Pancreas (tissue), 10 donors: ENCODE data around the gene CDH1. TPM values are rescaled to one million over a fixed set of nuclear protein-coding genes. Genes with fewer than 3 reads are reported as not detected.

Experiments
- ATAC-seq, 4 donors: fragments of 200-7000 bp; cut with Tn5 transposase; one replicate each; pipeline versions ENCODE4 v1.8.0 to v1.9.1; 2020; ENCODE audit warnings: mild to moderate bottlenecking in 4 of 4, moderate library complexity in 4 of 4
- DNase-seq, 6 donors: peaks; one replicate each; pipeline ENCODE4 v3.0.0-alpha.2; 2020
- FAIRE-seq: peaks from 2 replicates; lab custom pipeline; 2012; peaks lifted over from hg19 to GRCh38; lab: Jason Lieb, UNC
- H3K27ac ChIP-seq, 4 donors: fragments of 200-600 bp; sonication (generic); 1 replicate in 3 of 4; 2 replicates in 1 of 4; pipeline versions ENCODE4 v1.5.0 to v1.8.0; 2020
- H3K27me3 ChIP-seq, 4 donors: fragments of 200-600 bp; one replicate each; pipeline ENCODE4 v1.8.0; 2021
- H3K36me3 ChIP-seq, 3 donors: fragments of 200-600 bp; sonication (generic) in 1 of 3; one replicate each; pipeline versions ENCODE4 v1.5.0 to v1.8.0; 2020 to 2021
- H3K4me1 ChIP-seq, 3 donors: fragments of 200-600 bp; one replicate each; pipeline ENCODE4 v1.8.0; 2021
- H3K4me3 ChIP-seq, 4 donors: fragments of 200-600 bp; sonication (generic) in 2 of 4; one replicate each; pipeline versions ENCODE4 v1.5.0 to v1.8.0; 2020 to 2021
- H3K9me3 ChIP-seq, 4 donors: fragments of 200-600 bp; one replicate each; pipeline ENCODE4 v1.8.0; 2021
- WGBS, 2 donors: extraction: QIAGEN DNeasy Blood & Tissue Kit; methylation state at CpG; one replicate each; pipeline ENCODE4 v1.1.7; 2013; 5-methylcytosine and 5-hydroxymethylcytosine counted together
- intact Hi-C, 3 donors: fragments of 100-400 bp; cut with DNase I; formaldehyde crosslinking; loops; one replicate each; pipeline versions ENCODE4 v1.11.1 to v1.14.2; 2022
- polyA plus RNA-seq, 2 donors: library from polyadenylated mRNA; stranded (reverse); fragments of 200-250 nt; gene quantifications; one replicate each; pipeline ENCODE4 v1.2.3, GENCODE V29; 2013
- total RNA-seq, 6 donors: library from RNA; stranded (reverse); fragmentation: NEBNext Ultra II Directional in 4 of 6; extraction: Animal tissue kit (Norgen Biotek cat#: 25700) in 4 of 6; gene quantifications; one replicate each; pipeline versions ENCODE4 v1.2.1 to v1.2.4, GENCODE V29; 2021 to 2023
- TF ChIP-seq, protein P1 (sequence below), 4 donors: fragments of 200-600 bp; sonication (generic) in 3 of 4; IDR thresholded peaks; one replicate each; pipeline versions ENCODE4 v1.5.0 to v1.8.0; 2021; ENCODE audit warnings: antibody characterized with exemption in 4 of 4
- donor health status: healthy with polysubstance abuse.
- donor health status: DM: no; HTN: no; CAD: no; lungs with moderate emphysema.
- donor health status: DM: no; HTN: no; CAD: no.
- donor health status: control.
- donor health status: control.
- donor health status: Bipolar disorder and iron deficiency.
- donor health status: DM: yes; HTN: yes; CAD: no.
- donor health status: DM: no; HTN: no; CAD: no.
- donor health status: DM: no; HTN: no; CAD: no.
- donor health status: DM: yes; HTN: yes; CAD: no.

CDH1 gene
- total and polyA plus RNA-seq, 8 donors = 52.8 to 258 (median 155) TPM

DNA sequence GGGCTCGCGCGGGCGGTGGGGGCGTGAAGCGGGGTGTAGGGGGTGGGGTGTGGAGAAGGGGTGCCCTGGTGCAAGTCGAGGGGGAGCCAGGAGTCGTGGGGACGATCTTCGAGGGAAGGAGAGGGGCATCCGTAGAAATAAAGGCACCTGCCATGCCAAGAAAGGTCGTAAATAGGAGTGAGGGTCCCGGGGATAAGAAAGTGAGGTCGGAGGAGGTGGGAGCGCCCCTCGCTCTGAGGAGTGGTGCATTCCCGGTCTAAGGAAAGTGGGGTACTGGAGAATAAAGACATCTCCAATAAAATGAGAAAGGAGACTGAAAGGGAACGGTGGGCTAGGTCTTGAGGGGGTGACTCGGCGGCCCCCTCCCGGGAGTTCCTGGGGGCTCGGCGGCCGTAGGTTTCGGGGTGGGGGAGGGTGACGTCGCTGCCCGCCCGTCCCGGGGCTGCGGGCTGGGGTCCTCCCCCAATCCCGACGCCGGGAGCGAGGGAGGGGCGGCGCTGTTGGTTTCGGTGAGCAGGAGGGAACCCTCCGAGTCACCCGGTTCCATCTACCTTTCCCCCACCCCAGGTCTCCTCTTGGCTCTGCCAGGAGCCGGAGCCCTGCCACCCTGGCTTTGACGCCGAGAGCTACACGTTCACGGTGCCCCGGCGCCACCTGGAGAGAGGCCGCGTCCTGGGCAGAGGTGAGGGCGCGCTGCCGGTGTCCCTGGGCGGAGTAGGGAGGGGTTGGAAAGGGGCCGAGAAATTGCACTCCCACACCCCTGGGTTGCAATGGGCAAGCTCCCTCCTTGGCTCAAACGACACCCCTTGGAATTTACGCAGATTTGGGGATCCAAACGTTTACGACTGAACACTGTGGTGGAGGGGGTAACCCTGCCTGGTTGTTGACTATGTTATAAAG lies 888 bp downstream of the CDH1 start:
- FAIRE-seq = no peak
- TF ChIP-seq, protein P1, sequence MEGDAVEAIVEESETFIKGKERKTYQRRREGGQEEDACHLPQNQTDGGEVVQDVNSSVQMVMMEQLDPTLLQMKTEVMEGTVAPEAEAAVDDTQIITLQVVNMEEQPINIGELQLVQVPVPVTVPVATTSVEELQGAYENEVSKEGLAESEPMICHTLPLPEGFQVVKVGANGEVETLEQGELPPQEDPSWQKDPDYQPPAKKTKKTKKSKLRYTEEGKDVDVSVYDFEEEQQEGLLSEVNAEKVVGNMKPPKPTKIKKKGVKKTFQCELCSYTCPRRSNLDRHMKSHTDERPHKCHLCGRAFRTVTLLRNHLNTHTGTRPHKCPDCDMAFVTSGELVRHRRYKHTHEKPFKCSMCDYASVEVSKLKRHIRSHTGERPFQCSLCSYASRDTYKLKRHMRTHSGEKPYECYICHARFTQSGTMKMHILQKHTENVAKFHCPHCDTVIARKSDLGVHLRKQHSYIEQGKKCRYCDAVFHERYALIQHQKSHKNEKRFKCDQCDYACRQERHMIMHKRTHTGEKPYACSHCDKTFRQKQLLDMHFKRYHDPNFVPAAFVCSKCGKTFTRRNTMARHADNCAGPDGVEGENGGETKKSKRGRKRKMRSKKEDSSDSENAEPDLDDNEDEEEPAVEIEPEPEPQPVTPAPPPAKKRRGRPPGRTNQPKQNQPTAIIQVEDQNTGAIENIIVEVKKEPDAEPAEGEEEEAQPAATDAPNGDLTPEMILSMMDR (IDR thresholded peaks at IDR 0.05) = no peak
- intact Hi-C loops = no loop called here

DNA sequence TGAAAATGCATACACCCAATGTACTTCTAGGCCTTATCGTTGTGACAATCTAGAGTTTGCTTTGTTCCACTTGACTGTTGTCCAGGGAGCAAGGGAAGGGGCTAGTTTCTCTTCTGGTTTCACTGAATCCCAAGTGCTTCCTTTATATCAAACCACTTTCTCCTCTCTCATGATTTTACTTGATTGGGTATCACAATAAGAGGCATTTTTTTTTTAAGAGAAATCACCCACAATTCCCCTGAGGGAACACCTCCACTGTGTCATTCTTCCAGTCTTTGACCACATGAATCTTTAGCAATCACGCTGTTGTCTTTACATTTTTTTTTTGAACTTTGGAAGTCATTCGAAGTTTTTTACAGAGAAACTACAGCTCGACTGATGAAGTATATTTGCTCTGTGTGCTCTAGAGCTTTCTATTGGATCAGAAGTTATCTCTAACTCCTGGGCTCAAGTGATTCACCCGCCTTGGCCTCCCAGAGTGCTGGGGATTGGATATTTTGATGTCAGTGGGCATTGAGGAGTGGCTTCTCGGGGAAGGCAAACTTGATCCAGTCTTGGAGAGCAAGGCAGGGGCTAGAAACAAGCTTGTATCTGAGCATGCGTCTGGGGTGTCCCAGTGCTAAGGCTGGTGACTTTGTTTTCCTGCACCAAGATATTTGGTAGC lies 3.0 kb downstream of the CDH1 start:
- 9 to 10% methylated on average over 7 of the region's 7 CpGs for WGBS, 2 donors
- Histone ChIP-seq H3K4me1 (peaks cover 47 to 54% (median 52%) of the 10 kb centered on the region in 3 donors), H3K27me3 (no peaks in the 10 kb centered on the region), H3K9me3 (no peaks in the 10 kb centered on the region), H3K27ac (peak overlapping the region; percentile 35 to 95 (median 92)), H3K36me3 (no peaks in the 10 kb centered on the region), H3K4me3 (peak overlapping the region in 2 of 4 donors; percentile 13 to 73)
- TF ChIP-seq, protein P1 (IDR thresholded peaks at IDR 0.05) = no peak
- intact Hi-C loops = loop anchor here in 2 of 3 donors (5.0 kb wide), 2 partner anchors 47 to 52 kb away; no protein-coding TSS in a partner anchor
- FAIRE-seq (no peak), DNase-seq (peak in 1 of 6 donors; percentile 51), ATAC-seq (no peak)

More for the DNA sequence above, 888 bp downstream of the CDH1 start:
- Histone ChIP-seq H3K9me3 (no peaks in the 10 kb centered on the region), H3K27me3 (no peaks in the 10 kb centered on the region), H3K36me3 (no peaks in the 10 kb centered on the region), H3K4me3 (peak overlapping the region; percentile 45 to 77 (median 72)), H3K4me1 (peaks cover 33 to 42% (median 38%) of the 10 kb centered on the region in 3 donors), H3K27ac (peak overlapping the region; percentile 83 to 95 (median 92))
- ATAC-seq = peak; percentile 59 to 74 (median 66)
- 1 to 3% methylated on average over 38 to 57 of the region's 58 CpGs for WGBS, 2 donors
- DNase-seq = peak; percentile 83 to 95 (median 86)

DNA sequence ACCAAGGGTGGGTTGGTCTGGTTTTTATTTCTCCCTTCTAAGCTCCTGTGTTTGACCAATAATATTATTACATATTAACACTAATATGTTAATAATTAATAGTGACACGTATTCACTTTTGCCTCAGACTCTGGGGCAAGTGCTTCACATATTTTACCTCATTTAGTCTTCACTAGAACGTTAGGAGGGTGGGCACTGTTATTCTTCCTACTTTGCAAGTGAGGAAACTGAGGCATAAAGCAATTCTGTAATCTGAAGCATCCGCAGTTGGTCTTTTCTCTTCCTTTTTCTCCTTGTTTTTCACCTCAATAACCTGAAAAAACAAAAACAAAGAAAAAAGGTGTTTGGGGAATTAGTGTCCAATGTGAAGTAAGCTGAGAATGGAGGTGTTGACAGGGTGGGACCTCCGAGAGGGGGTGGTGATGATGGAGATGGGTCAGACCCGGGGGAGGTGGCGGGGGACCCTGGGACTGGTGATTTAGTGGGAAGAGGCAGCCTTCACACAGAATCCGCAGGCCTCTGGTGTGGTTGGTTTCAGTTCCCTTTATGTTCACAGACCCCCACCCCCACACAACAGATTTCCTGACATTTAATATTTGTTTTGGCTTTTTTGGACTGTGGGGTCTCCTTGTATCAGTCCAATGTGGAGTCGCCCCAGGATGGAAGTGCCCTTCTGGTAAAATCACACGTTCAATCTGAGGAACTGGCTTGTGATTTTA lies 3.7 kb downstream of the CDH1 start:
- ATAC-seq (no peak), FAIRE-seq (no peak), DNase-seq (no peak)
- Histone ChIP-seq H3K27me3 (no peaks in the 10 kb centered on the region), H3K27ac (peak overlapping the region; percentile 61 to 95 (median 92)), H3K4me3 (peak overlapping the region in 2 of 4 donors; percentile 2 to 73), H3K4me1 (peaks cover 51 to 58% (median 57%) of the 10 kb centered on the region in 3 donors), H3K9me3 (no peaks in the 10 kb centered on the region), H3K36me3 (no peaks in the 10 kb centered on the region)
- TF ChIP-seq, protein P1 (IDR thresholded peaks at IDR 0.05) = no peak
- intact Hi-C loops = loop anchor here in 2 of 3 donors (5.0 kb wide), 2 partner anchors 47 to 52 kb away; no protein-coding TSS in a partner anchor
- 34 to 43% methylated on average over 9 of the region's 9 CpGs for WGBS, 2 donors

DNA sequence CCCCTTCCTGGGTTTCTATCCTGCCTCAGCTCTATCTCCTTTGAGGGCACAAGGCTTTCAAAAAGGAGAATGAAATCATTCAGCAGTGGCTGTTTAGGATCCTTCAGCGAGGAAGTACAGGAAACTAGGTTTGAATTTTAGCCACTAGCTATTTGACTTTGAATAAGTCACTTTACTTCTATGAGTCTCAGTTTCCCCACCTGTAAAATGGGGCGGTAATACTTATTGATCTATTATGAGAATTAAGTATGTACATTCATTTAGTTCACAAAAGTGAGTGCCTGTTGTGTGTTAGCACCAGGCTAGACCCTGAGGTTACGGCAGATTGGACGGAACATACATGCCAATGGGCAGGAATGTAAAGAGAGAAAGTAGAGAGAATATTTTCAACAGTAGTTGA lies 6.6 kb downstream of the CDH1 start:
- Histone ChIP-seq H3K4me1 (peaks cover 77 to 85% (median 79%) of the 10 kb centered on the region in 3 donors), H3K27ac (peak overlapping the region; percentile 64 to 95 (median 92))

More for the DNA sequence above, 6.6 kb downstream of the CDH1 start:
- Histone ChIP-seq H3K27me3 (no peaks in the 10 kb centered on the region), H3K9me3 (no peaks in the 10 kb centered on the region), H3K36me3 (no peaks in the 10 kb centered on the region), H3K4me3 (peak overlapping the region in 2 of 4 donors; percentile 4 to 17)
- WGBS, 2 donors = 54 to 63% methylated on average over 4 of the region's 4 CpGs
- ATAC-seq (no peak), DNase-seq (no peak), FAIRE-seq (no peak)
- TF ChIP-seq, protein P1 (IDR thresholded peaks at IDR 0.05) = no peak
- intact Hi-C loops = loop anchor here in 2 of 3 donors (5.0 kb wide), 2 partner anchors 44 to 49 kb away; no protein-coding TSS in a partner anchor
